Nephron (organoid): ENCODE measurements around the gene YOD1.
A peak's percentile ranks its signal among the peaks of the same experiment; 100 is the strongest.

Experiments
- H3K27ac Mint-ChIP-seq, 3 experiments: 2 replicates each; pipeline ENCODE4 v1.8.0; 2020; ENCODE audit warnings: mixed read lengths in 3 of 3, mild to moderate bottlenecking in 2 of 3, moderate library complexity in 1 of 3
- H3K27me3 Mint-ChIP-seq: 2 replicates; pipeline ENCODE4 v1.8.0; 2021; ENCODE audit warnings: low read depth, mild to moderate bottlenecking, moderate library complexity, mixed read lengths
- H3K36me3 Mint-ChIP-seq: 2 replicates; pipeline ENCODE4 v1.8.0; 2020; ENCODE audit warnings: low read depth, mixed read lengths
- H3K4me1 Mint-ChIP-seq: 2 replicates; pipeline ENCODE4 v1.8.0; 2020; ENCODE audit warnings: mixed read lengths
- H3K4me3 Mint-ChIP-seq, 3 experiments: 2 replicates each; pipeline ENCODE4 v1.8.0; 2020; ENCODE audit warnings: mild to moderate bottlenecking in 3 of 3, mixed read lengths in 3 of 3, moderate library complexity in 2 of 3
- H3K9me3 Mint-ChIP-seq: 2 replicates; pipeline ENCODE4 v1.8.0; 2020; ENCODE audit warnings: mixed read lengths
- CTCF ChIP-seq, 3 experiments: fragments of 200-600 bp; sonication (generic); IDR thresholded peaks; one replicate each; pipeline ENCODE4 v1.5.0; 2021; ENCODE audit warnings: antibody characterized with exemption in 3 of 3; ENCODE audit not compliant: unreplicated experiment in 3 of 3

Gene YOD1

GRCh38 chr1:207056673-207057072 lies 5.7 kb upstream of the YOD1 start:
- peaks cover 4% of the 10 kb centered on the region for H3K36me3 Mint-ChIP-seq
- H3K27me3 Mint-ChIP-seq = no peaks in the 10 kb centered on the region
- H3K9me3 Mint-ChIP-seq = no peaks in the 10 kb centered on the region
- peaks cover 32% of the 10 kb centered on the region for H3K4me1 Mint-ChIP-seq
- H3K4me3 Mint-ChIP-seq = peak overlapping the region in 1 of 3 experiments; percentile 36
- TF ChIP-seq CTCF (IDR thresholded peaks at IDR 0.05; ENCODE audit: unreplicated experiment in 3 of 3) = no peak
- peak overlapping the region; percentile 5 to 66 (median 49) for H3K27ac Mint-ChIP-seq

DNA sequence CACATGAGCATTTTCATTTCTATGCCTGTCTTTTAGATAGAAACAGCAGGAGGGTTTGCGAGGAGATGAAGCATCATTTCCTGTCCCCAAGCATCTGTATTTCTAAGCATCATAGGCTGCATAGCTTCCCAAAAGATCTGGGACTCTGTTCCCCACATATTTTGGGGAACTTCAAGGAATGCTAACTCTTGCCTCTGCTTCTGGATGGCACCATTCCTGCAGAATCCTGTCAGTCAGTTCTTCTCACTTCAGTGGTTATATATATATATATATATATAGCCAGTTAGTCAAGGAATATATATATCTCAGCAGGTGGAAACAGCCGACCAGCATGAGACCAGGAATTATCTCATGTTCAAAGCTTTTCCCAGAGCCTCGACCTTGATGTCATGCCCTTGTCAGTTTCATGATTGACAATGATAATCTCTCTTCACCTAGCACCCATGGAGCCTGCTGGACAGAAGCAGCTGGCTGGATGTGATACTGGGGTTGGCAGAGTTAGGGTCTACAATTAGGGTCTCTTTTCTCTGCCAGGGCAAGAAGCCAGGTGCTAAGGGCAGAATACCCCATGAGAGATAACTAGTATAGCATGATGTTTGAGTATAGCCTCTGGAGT lies 4.5 kb upstream of the YOD1 start:
- no peaks in the 10 kb centered on the region for H3K36me3 Mint-ChIP-seq
- no peak for TF ChIP-seq CTCF (IDR thresholded peaks at IDR 0.05; ENCODE audit: unreplicated experiment in 3 of 3)
- peak overlapping the region in 1 of 3 experiments; percentile 24 for H3K27ac Mint-ChIP-seq
- peak overlapping the region in 2 of 3 experiments; percentile 70 to 100 for H3K4me3 Mint-ChIP-seq
- H3K27me3 Mint-ChIP-seq = no peaks in the 10 kb centered on the region
- H3K9me3 Mint-ChIP-seq = no peaks in the 10 kb centered on the region
- H3K4me1 Mint-ChIP-seq = peaks cover 41% of the 10 kb centered on the region

DNA sequence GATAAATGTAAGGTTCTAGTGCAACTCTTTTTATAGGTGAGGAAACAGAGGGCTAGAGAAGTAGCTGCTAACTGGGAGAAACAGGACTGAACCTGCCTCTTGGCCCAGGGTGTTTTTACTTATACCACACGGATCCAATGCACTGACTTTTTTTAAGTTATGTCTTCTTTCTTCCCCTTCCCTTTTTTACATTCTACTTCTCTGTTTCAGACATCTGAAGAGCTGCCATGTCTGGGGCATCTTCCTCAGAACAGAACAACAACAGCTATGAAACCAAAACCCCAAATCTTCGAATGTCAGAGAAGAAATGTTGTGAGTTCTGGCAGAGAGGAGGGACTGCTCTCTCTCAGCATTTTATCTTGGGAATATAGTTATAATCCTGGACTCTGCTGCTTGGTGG lies 3.5 kb upstream of the YOD1 start:
- Mint-ChIP-seq H3K4me3 (peak overlapping the region; percentile 96 to 100 (median 98)), H3K27me3 (no peaks in the 10 kb centered on the region), H3K27ac (peak overlapping the region; percentile 8 to 62 (median 24)), H3K36me3 (no peaks in the 10 kb centered on the region), H3K9me3 (no peaks in the 10 kb centered on the region), H3K4me1 (peaks cover 47% of the 10 kb centered on the region)
- TF ChIP-seq CTCF (IDR thresholded peaks at IDR 0.05; ENCODE audit: unreplicated experiment in 3 of 3) = no peak

- Mint-ChIP-seq H3K4me1 (peaks cover 45% of the 10 kb centered on the region), H3K4me3 (peak within 1 kb of the TSS; percentile 96 to 100 (median 98)), H3K27me3 (no peaks in the 10 kb centered on the region), H3K9me3 (no peaks in the 10 kb centered on the region), H3K27ac (peak within 1 kb of the TSS; percentile 90 to 99 (median 93)), H3K36me3 (peaks cover 6% of the 10 kb centered on the region)
- TF ChIP-seq CTCF (IDR thresholded peaks at IDR 0.05; ENCODE audit: unreplicated experiment in 3 of 3) = peak in 1 of 3 experiments; percentile 17
Observed at GRCh38 chr1:207052911-207053769, 2.1 kb upstream of the YOD1 start, which contains the start of gene PFKFB2. Gene PFKFB2, plus strand, starts transcription at chr1:207053275. Its CDS starts 1,443 bp downstream, at chr1:207054718.

DNA sequence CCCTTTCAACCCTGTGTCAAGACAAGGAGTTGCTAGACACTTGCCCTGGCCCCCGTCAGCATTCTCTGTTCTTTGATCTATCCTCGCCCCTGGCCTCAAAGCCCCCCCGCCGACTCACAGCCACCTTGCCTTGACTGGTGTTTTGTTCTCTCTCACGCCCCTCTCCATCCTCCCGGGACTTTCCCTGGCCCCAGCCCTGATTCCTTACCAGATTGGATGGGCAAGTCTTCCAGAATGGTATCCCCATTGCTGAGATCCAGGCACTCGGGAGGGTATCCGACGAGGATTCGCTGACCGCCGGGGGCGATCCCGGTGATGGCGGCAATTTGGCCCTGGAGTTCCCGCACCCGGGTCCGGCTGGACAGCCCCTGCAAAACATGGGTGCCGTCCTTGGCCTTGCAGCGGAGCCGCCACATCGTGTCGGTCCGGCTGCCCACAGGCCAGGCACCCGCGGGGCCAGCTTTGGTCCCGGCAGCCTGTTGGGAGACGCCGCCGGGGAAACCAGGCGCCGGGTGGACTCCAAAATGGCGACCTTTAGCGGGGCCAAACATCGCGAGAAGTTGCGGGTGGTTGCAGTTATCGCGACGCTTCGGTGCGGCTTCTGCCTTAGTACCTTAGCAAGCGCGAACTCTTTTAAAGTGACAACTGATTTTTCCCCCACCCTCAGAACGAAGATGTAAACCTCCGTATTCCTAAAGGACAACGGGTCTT lies 373 bp downstream of the YOD1 start:
- Mint-ChIP-seq H3K4me3 (peak overlapping the region; percentile 96 to 100 (median 98)), H3K27ac (peak overlapping the region; percentile 90 to 99 (median 99)), H3K9me3 (no peaks in the 10 kb centered on the region), H3K36me3 (peaks cover 22% of the 10 kb centered on the region), H3K4me1 (peaks cover 59% of the 10 kb centered on the region), H3K27me3 (no peaks in the 10 kb centered on the region)
- TF ChIP-seq CTCF (IDR thresholded peaks at IDR 0.05; ENCODE audit: unreplicated experiment in 3 of 3) = no peak
